ENCODE data around the gene AFF3. TPM values are rescaled to one million over a fixed set of nuclear protein-coding genes. Genes with fewer than 3 reads are reported as not detected.

Gene AFF3
- not detected in 3 replicates for polyA plus RNA-seq
- not detected for polyA plus RNA-seq (2011; ENCODE audit: low read depth)
- not detected in 2 replicates for polyA plus RNA-seq (2011; cell fraction: cytosol; rRNA removed)
- not detected in 2 replicates for polyA plus RNA-seq (2011; cell fraction: nucleus; rRNA removed)
- polyA plus RNA-seq (2012; ENCODE audit: low replicate concordance), result not detected in 2 replicates
- polyA minus RNA-seq, result not detected in 3 replicates
- not detected for polyA minus RNA-seq (2011; cell fraction: cytosol; rRNA and poly(A)+ RNA removed)
- polyA minus RNA-seq (2011; cell fraction: nucleus; rRNA and poly(A)+ RNA removed), result 0.16 TPM in 1 of 2 replicates, not detected in the other

GRCh38 chr2:100142393-100142792 is at the start of gene AFF3:
Gene AFF3 (minus strand): TSS chr2:100142590. CDS start chr2:100104454, 38,136 bp downstream.
- TF ChIP-seq CTCF (optimal IDR thresholded peaks at IDR 0.05 in 1 of 3, IDR thresholded peaks at IDR 0.05 in 1 of 3, conservative IDR thresholded peaks at IDR 0.05 in 1 of 3; ENCODE audit: extremely low read depth in 1 of 3, insufficient read depth in 2 of 3, low read length in 3 of 3) (no peak), EZH2 (IDR thresholded peaks at IDR 0.05; ENCODE audit: low read length) (no peak)
- Histone ChIP-seq H3K4me3 (ENCODE audit: control insufficient read depth in 2 of 3, extremely low read depth in 1 of 3, insufficient read depth in 2 of 3, low read depth in 1 of 3, low read length in 3 of 3) (no peak within 1 kb of the TSS), H3K9me3 (ENCODE audit: control insufficient read depth, low read depth, low read length) (peaks cover 3% of the 10 kb centered on the region), H3K27me3 (ENCODE audit: control insufficient read depth, extremely low read depth, insufficient read depth, low read length) (no peaks in the 10 kb centered on the region), H4K20me1 (ENCODE audit: control insufficient read depth, extremely low read depth, insufficient read depth, low read length) (no peaks in the 10 kb centered on the region), H2AFZ (ENCODE audit: control insufficient read depth, low read length) (no peak within 1 kb of the TSS), H3K4me1 (ENCODE audit: control insufficient read depth, extremely low read depth, insufficient read depth, low read length) (no peaks in the 10 kb centered on the region), H3K4me2 (ENCODE audit: control insufficient read depth, extremely low read depth, insufficient read depth, low read depth, low read length) (no peak within 1 kb of the TSS), H3K27ac (ENCODE audit: control insufficient read depth, insufficient read depth, low read length) (no peak within 1 kb of the TSS), H3K9ac (ENCODE audit: control insufficient read depth, extremely low read depth, insufficient read depth, low read length) (no peak within 1 kb of the TSS), H3K9me1 (ENCODE audit: control insufficient read depth, extremely low read depth, insufficient read depth, low read length) (no peaks in the 10 kb centered on the region), H3K36me3 (ENCODE audit: control insufficient read depth in 2 of 2, extremely low read depth in 1 of 2, insufficient read depth in 2 of 2, low read length in 2 of 2) (no peaks in the 10 kb centered on the region), H3K79me2 (ENCODE audit: control insufficient read depth, insufficient read depth, low read length) (no peaks in the 10 kb centered on the region)
- dilution Hi-C loops (cut with MboI; ENCODE audit: extremely low pct_ligation_motif_present, low sequenced_read_pairs), result no loop called here
- FAIRE-seq, result no peak
- DNase-seq (ENCODE audit: low read depth, low spot score), result no peak

GRCh38 chr2:100189387-100189786 is 47.0 kb upstream of the AFF3 start:
- Histone ChIP-seq H3K4me3 (ENCODE audit: control insufficient read depth in 2 of 3, extremely low read depth in 1 of 3, insufficient read depth in 2 of 3, low read depth in 1 of 3, low read length in 3 of 3) (no peak overlapping the region), H3K4me2 (ENCODE audit: control insufficient read depth, extremely low read depth, insufficient read depth, low read depth, low read length) (no peak overlapping the region), H3K4me1 (ENCODE audit: control insufficient read depth, extremely low read depth, insufficient read depth, low read length) (no peaks in the 10 kb centered on the region), H3K9me3 (ENCODE audit: control insufficient read depth, low read depth, low read length) (no peaks in the 10 kb centered on the region), H4K20me1 (ENCODE audit: control insufficient read depth, extremely low read depth, insufficient read depth, low read length) (no peaks in the 10 kb centered on the region), H3K9ac (ENCODE audit: control insufficient read depth, extremely low read depth, insufficient read depth, low read length) (no peak overlapping the region), H3K36me3 (ENCODE audit: control insufficient read depth in 2 of 2, extremely low read depth in 1 of 2, insufficient read depth in 2 of 2, low read length in 2 of 2) (no peaks in the 10 kb centered on the region), H3K27me3 (ENCODE audit: control insufficient read depth, extremely low read depth, insufficient read depth, low read length) (no peaks in the 10 kb centered on the region), H2AFZ (ENCODE audit: control insufficient read depth, low read length) (no peak overlapping the region), H3K79me2 (ENCODE audit: control insufficient read depth, insufficient read depth, low read length) (no peaks in the 10 kb centered on the region), H3K27ac (ENCODE audit: control insufficient read depth, insufficient read depth, low read length) (no peak overlapping the region), H3K9me1 (ENCODE audit: control insufficient read depth, extremely low read depth, insufficient read depth, low read length) (no peaks in the 10 kb centered on the region)
- dilution Hi-C loops (cut with MboI; ENCODE audit: extremely low pct_ligation_motif_present, low sequenced_read_pairs), result no loop called here
- FAIRE-seq (no peak), DNase-seq (ENCODE audit: low read depth, low spot score) (no peak)
- TF ChIP-seq EZH2 (IDR thresholded peaks at IDR 0.05; ENCODE audit: low read length) (no peak), CTCF (optimal IDR thresholded peaks at IDR 0.05 in 1 of 3, IDR thresholded peaks at IDR 0.05 in 1 of 3, conservative IDR thresholded peaks at IDR 0.05 in 1 of 3; ENCODE audit: extremely low read depth in 1 of 3, insufficient read depth in 2 of 3, low read length in 3 of 3) (no peak)

Measured in keratinocyte (primary cell).